SKM-1 treated with dmso at 0.1 percent for 144 hours (cell line): Measurements from ENCODE around the gene GTF3C1.

ENCODE experiments used
- DNase-seq: peaks from one replicate; lab custom pipeline; 2025; ENCODE audit not compliant: unreplicated experiment; lab: John Stamatoyannopoulos, UW

The GTF3C1 gene

GRCh38 chr16:27489906-27490305, 59.8 kb downstream of the GTF3C1 start:
- no peak for DNase-seq

GRCh38 chr16:27489421-27489820, 60.3 kb downstream of the GTF3C1 start:
- DNase-seq: no peak

GRCh38 chr16:27486760-27487159, 63.0 kb downstream of the GTF3C1 start:
- DNase-seq: no peak

GRCh38 chr16:27486344-27486743, 63.4 kb downstream of the GTF3C1 start:
- no peak for DNase-seq

- no peak for DNase-seq
Measured at GRCh38 chr16:27485811-27486210, 63.9 kb downstream of the GTF3C1 start.

GRCh38 chr16:27485126-27485525, 64.6 kb downstream of the GTF3C1 start:
- no peak for DNase-seq

GRCh38 chr16:27483624-27484023, 66.1 kb downstream of the GTF3C1 start:
- DNase-seq: no peak

GRCh38 chr16:27483088-27483437, 66.7 kb downstream of the GTF3C1 start:
- no peak for DNase-seq

GRCh38 chr16:27482397-27483087, 67.2 kb downstream of the GTF3C1 start:
- DNase-seq: no peak

GRCh38 chr16:27481282-27481934, 68.3 kb downstream of the GTF3C1 start:
- no peak for DNase-seq

GRCh38 chr16:27480761-27481160, 69.0 kb downstream of the GTF3C1 start:
- no peak for DNase-seq

GRCh38 chr16:27476240-27476639, 73.5 kb downstream of the GTF3C1 start:
- no peak for DNase-seq

- no peak for DNase-seq
Measured at GRCh38 chr16:27475561-27475960, 74.2 kb downstream of the GTF3C1 start.

GRCh38 chr16:27474921-27475320, 74.8 kb downstream of the GTF3C1 start:
- no peak for DNase-seq

- DNase-seq: no peak
Measured at GRCh38 chr16:27474041-27474440, 75.7 kb downstream of the GTF3C1 start.

- no peak for DNase-seq
Measured at GRCh38 chr16:27473101-27473900, 76.4 kb downstream of the GTF3C1 start.

- no peak for DNase-seq
Measured at GRCh38 chr16:27472091-27473020, 77.4 kb downstream of the GTF3C1 start.

- no peak for DNase-seq
Measured at GRCh38 chr16:27471661-27472060, 78.1 kb downstream of the GTF3C1 start.

- no peak for DNase-seq
Measured at GRCh38 chr16:27470567-27471431, 78.9 kb downstream of the GTF3C1 start.

GRCh38 chr16:27468941-27469531, 80.7 kb downstream of the GTF3C1 start:
- DNase-seq: no peak
